B cell (primary cell): ENCODE data around the gene EEPD1. TPM values are rescaled to one million over a fixed set of nuclear protein-coding genes. Genes with fewer than 3 reads are reported as not detected.

Experiments used
- ATAC-seq: fragments of 200-7000 bp; cut with Tn5 transposase; one replicate; pipeline ENCODE4 v1.10.0; 2021; ENCODE audit warnings: low read depth, mild to moderate bottlenecking, moderate number of reproducible peaks, moderate library complexity
- CTCF ChIA-PET: fragments of 350-600 bp; sonication (Branson Sonifier 250); formaldehyde crosslinking; loops from one replicate; lab custom pipeline; 2021; ENCODE audit warnings: antibody characterized with exemption, inconsistent platforms; lab: Charles Lee
- POLR2A ChIA-PET: fragments of 350-600 bp; sonication (Branson Sonifier 250); formaldehyde crosslinking; loops from one replicate; lab custom pipeline; 2021; ENCODE audit warnings: antibody characterized with exemption; lab: Charles Lee
- DNase-seq: peaks from one replicate; pipeline ENCODE4 v3.0.0; 2013
- H2AFZ ChIP-seq: 2 replicates; pipeline ENCODE4 v1.6.1; 2012; ENCODE audit warnings: mild to moderate bottlenecking, low read depth, low read length; ENCODE audit not compliant: insufficient read depth, poor library complexity, severe bottlenecking
- H3K27ac ChIP-seq, 2 donors: 1 replicate in 1 of 2; 2 replicates in 1 of 2; pipeline ENCODE4 v1.5.1; 2012 to 2013; ENCODE audit warnings: low read length in 2 of 2, mild to moderate bottlenecking in 2 of 2, moderate library complexity in 1 of 2
- H3K27me3 ChIP-seq, 4 experiments: fragments of 200-600 bp in 1 of 4; sonication (generic) in 1 of 4; replicated peaks in 1 of 4; 1 replicate in 2 of 4; 2 replicates in 2 of 4; pipeline versions ENCODE4 v1.6.1 to v1.7.0; 2013 to 2016; ENCODE audit warnings: low read length in 3 of 4, mild to moderate bottlenecking in 2 of 4, mixed read lengths in 1 of 4, moderate library complexity in 1 of 4; ENCODE audit not compliant: insufficient read depth in 4 of 4, control insufficient read depth in 3 of 4; ENCODE audit errors: control extremely low read depth in 1 of 4
- H3K36me3 ChIP-seq, 2 experiments: replicated peaks in 1 of 2; 1 replicate in 1 of 2; 2 replicates in 1 of 2; pipeline versions ENCODE4 v1.6.1 to v1.7.1; 2013; ENCODE audit warnings: low read length in 1 of 2; ENCODE audit not compliant: insufficient read depth in 2 of 2, control insufficient read depth in 1 of 2; ENCODE audit errors: control extremely low read depth in 1 of 2, extremely low read depth in 1 of 2
- H3K4me1 ChIP-seq, 2 donors: fragments of 200-600 bp in 1 of 2; sonication (generic) in 1 of 2; 1 replicate in 1 of 2; 2 replicates in 1 of 2; pipeline versions ENCODE4 v1.5.1 to v1.6.1; 2013 to 2017; ENCODE audit warnings: low read length in 2 of 2; ENCODE audit not compliant: control insufficient read depth in 2 of 2, insufficient read depth in 2 of 2
- H3K4me2 ChIP-seq: replicated peaks from 2 replicates; pipeline ENCODE3; 2012; ENCODE audit warnings: mild to moderate bottlenecking, low read depth, low read length; ENCODE audit not compliant: poor library complexity, severe bottlenecking
- H3K4me3 ChIP-seq, 5 experiments: fragments of 200-600 bp in 1 of 5; sonication (generic) in 1 of 5; 1 replicate in 3 of 5; 2 replicates in 2 of 5; pipeline versions ENCODE4 v1.5.1 to v1.7.0; 2011 to 2016; ENCODE audit warnings: low read length in 4 of 5, mild to moderate bottlenecking in 4 of 5, low read depth in 2 of 5, control low read depth in 1 of 5, moderate library complexity in 1 of 5; ENCODE audit not compliant: insufficient read depth in 1 of 5; ENCODE audit errors: control extremely low read depth in 1 of 5, extremely low read depth in 1 of 5
- H3K79me2 ChIP-seq: fragments of 200-600 bp; sonication (generic); one replicate; pipeline ENCODE4 v1.6.0; 2016; ENCODE audit warnings: low read length; ENCODE audit not compliant: control insufficient read depth, insufficient read depth
- H3K9ac ChIP-seq: fragments of 200-600 bp; sonication (generic); 2 replicates; pipeline ENCODE4 v1.6.1; 2017; ENCODE audit warnings: mild to moderate bottlenecking, low read length, moderate library complexity
- H3K9me3 ChIP-seq, 3 donors: one replicate each; pipeline versions ENCODE4 v1.6.1 to v1.7.1; 2013; ENCODE audit warnings: low read length in 2 of 3; ENCODE audit not compliant: control insufficient read depth in 2 of 3, insufficient read depth in 1 of 3; ENCODE audit errors: control extremely low read depth in 1 of 3
- H4K20me1 ChIP-seq: 2 replicates; pipeline ENCODE4 v1.6.0; 2012; ENCODE audit warnings: mild to moderate bottlenecking, low read length; ENCODE audit not compliant: insufficient read depth, control insufficient read depth, poor library complexity, severe bottlenecking
- H3K27ac Mint-ChIP-seq: one replicate; pipeline ENCODE4 v1.8.0; 2021; ENCODE audit warnings: mixed read lengths
- H3K27me3 Mint-ChIP-seq: one replicate; pipeline ENCODE4 v1.8.0; 2021; ENCODE audit warnings: mixed read lengths
- H3K4me1 Mint-ChIP-seq: one replicate; pipeline ENCODE4 v1.8.0; 2021; ENCODE audit warnings: mixed read lengths
- H3K4me3 Mint-ChIP-seq: one replicate; pipeline ENCODE4 v1.8.0; 2021; ENCODE audit warnings: mixed read lengths
- H3K9me3 Mint-ChIP-seq: one replicate; pipeline ENCODE4 v1.8.0; 2022; ENCODE audit warnings: mixed read lengths; ENCODE audit not compliant: insufficient read depth
- CTCF ChIP-seq: fragments of 200-600 bp; IDR thresholded peaks from one replicate; pipeline ENCODE4 v1.8.0; 2022; ENCODE audit warnings: antibody characterized with exemption, mild to moderate bottlenecking
- EZH2 ChIP-seq: IDR thresholded peaks from 2 replicates; pipeline ENCODE4 v1.6.1; 2012; ENCODE audit warnings: borderline replicate concordance, low read depth, mild to moderate bottlenecking, moderate library complexity, low read length; ENCODE audit not compliant: insufficient read depth, poor library complexity, severe bottlenecking
- WGBS: methylation state at CpG from one replicate; pipeline ENCODE4 v1.1.5; 2013; ENCODE audit warnings: missing lambda C conversion rate; ENCODE audit not compliant: insufficient coverage; 5-methylcytosine and 5-hydroxymethylcytosine counted together
- intact Hi-C: fragments of 100-400 bp; cut with micrococcal nuclease; formaldehyde crosslinking; loops from one replicate; pipeline ENCODE4 v1.10.0; 2022
- polyA plus RNA-seq: library from polyadenylated mRNA; depleted of rRNA; stranded (reverse); fragments of >200 nt; gene quantifications from 2 replicates; pipeline ENCODE4 v1.2.3, GENCODE V29; 2012
- total RNA-seq, 2 donors: library from RNA; stranded (reverse); fragments of 120-200 nt in 1 of 2; gene quantifications; 1 replicate in 1 of 2; 2 replicates in 1 of 2; pipeline versions ENCODE4 v1.2.3 to v1.2.4, GENCODE V29; 2013 to 2022

EEPD1 gene
- total and polyA plus RNA-seq, 2 donors (not counting 1 experiment from before 2014, with no cell fraction given) = 0.49 to 4.1 TPM

DNA sequence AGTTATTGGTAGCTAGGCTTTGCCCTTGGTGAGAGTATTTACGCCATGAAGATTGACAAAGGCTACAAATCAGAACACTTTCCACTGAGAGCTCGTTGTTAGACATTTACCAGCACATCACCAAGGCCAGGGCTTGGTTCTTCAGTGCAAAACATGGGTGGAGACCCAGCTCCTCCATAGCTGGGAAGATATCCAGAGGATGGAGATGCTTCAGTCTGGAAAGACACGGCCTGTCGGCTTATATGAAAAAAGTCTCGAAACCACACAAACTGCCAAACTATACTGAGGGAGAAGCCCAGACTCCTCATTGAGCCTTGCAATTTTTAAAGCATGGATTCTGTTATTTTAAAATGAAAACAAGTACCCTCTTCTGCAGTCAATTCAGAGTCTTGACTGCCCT lies 153.2 kb downstream of the EEPD1 start:
- no peaks in the 10 kb centered on the region for H4K20me1 ChIP-seq
- no peak overlapping the region for H3K4me2 ChIP-seq
- CTCF ChIA-PET = interaction anchor here (3.8 kb wide), 1 partner anchor 13 kb away, joined by 14 read pairs; no protein-coding TSS in a partner anchor
- H3K9ac ChIP-seq = no peak overlapping the region
- POLR2A ChIA-PET = no interaction called here
- H3K27me3 Mint-ChIP-seq = no peaks in the 10 kb centered on the region
- no peak overlapping the region for H3K4me3 Mint-ChIP-seq
- H3K4me3 ChIP-seq = no peak overlapping the region
- 100% methylated on average over 1 of the region's 5 CpGs for WGBS
- no peaks in the 10 kb centered on the region for H3K4me1 ChIP-seq
- H3K9me3 ChIP-seq = no peaks in the 10 kb centered on the region
- H2AFZ ChIP-seq = no peak overlapping the region
- H3K9me3 Mint-ChIP-seq = no peaks in the 10 kb centered on the region
- H3K27ac ChIP-seq = no peak overlapping the region
- no peak for TF ChIP-seq CTCF
- TF ChIP-seq EZH2 = no peak
- H3K27ac Mint-ChIP-seq = no peak overlapping the region
- ATAC-seq (no peak), DNase-seq (no peak)
- H3K79me2 ChIP-seq = no peaks in the 10 kb centered on the region
- H3K27me3 ChIP-seq = no peaks in the 10 kb centered on the region
- H3K36me3 ChIP-seq = no peaks in the 10 kb centered on the region
- intact Hi-C loops = no loop called here
- no peaks in the 10 kb centered on the region for H3K4me1 Mint-ChIP-seq

DNA sequence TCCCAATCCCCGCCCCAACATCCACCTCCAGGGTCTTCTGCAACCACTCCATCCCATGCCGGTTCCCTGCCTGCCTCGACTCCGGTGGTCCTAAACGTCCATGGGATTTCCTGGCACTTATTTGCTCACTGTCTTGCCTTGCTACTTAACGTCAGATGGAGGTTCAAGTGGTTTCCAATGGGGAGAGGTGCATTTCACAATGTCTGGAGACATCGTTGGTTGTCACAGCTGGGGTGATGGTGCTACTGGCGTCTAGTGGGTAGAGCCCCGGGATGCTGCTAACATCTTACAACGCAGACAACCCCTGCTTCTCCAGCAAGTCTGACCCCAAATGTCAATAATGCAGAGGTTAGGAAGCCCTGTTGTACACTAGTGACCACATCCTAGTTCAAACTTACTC lies 153.7 kb downstream of the EEPD1 start:
- H2AFZ ChIP-seq = no peak overlapping the region
- no peak for TF ChIP-seq CTCF
- no peak for TF ChIP-seq EZH2
- no peak overlapping the region for H3K4me3 ChIP-seq
- no peaks in the 10 kb centered on the region for H3K79me2 ChIP-seq
- WGBS = 90% methylated on average over 10 of the region's 10 CpGs
- no peaks in the 10 kb centered on the region for H3K27me3 Mint-ChIP-seq
- no peak overlapping the region for H3K4me3 Mint-ChIP-seq
- H3K27ac Mint-ChIP-seq = no peak overlapping the region
- no peaks in the 10 kb centered on the region for H3K36me3 ChIP-seq
- H3K9ac ChIP-seq = no peak overlapping the region
- no peaks in the 10 kb centered on the region for H3K9me3 ChIP-seq
- H3K27me3 ChIP-seq = no peaks in the 10 kb centered on the region
- H3K9me3 Mint-ChIP-seq = no peaks in the 10 kb centered on the region
- no peaks in the 10 kb centered on the region for H3K4me1 Mint-ChIP-seq
- ATAC-seq (no peak), DNase-seq (no peak)
- no peak overlapping the region for H3K27ac ChIP-seq
- intact Hi-C loops = no loop called here
- no peaks in the 10 kb centered on the region for H4K20me1 ChIP-seq
- POLR2A ChIA-PET = no interaction called here
- H3K4me2 ChIP-seq = no peak overlapping the region
- H3K4me1 ChIP-seq = no peaks in the 10 kb centered on the region
- CTCF ChIA-PET = interaction anchor here (3.8 kb wide), 1 partner anchor 12 kb away, joined by 14 read pairs; no protein-coding TSS in a partner anchor
